A673 (cell line): ENCODE results near the gene DACT2. TPM values are rescaled to one million over a fixed set of nuclear protein-coding genes. Genes with fewer than 3 reads are reported as not detected.

ENCODE experiments used
- BruUV-seq: library from RNA; stranded (reverse); fragments of 400-500 nt; replicated peaks from 2 replicates; lab custom pipeline; 2021; lab: Mats Ljungman, UMichigan
- CTCF ChIA-PET: fragments of 300-600 bp; sonication (Branson Sonifier 250); formaldehyde crosslinking; loops from one replicate; lab custom pipeline; 2022; ENCODE audit warnings: antibody characterized with exemption; lab: Charles Lee
- POLR2A ChIA-PET: fragments of 300-600 bp; sonication (Branson Sonifier 250); formaldehyde crosslinking; loops from one replicate; lab custom pipeline; 2022; ENCODE audit warnings: antibody characterized with exemption; ENCODE audit not compliant: low non-redundant PET; lab: Charles Lee
- DNase-seq: peaks from one replicate; pipeline ENCODE4 v3.0.0-alpha.2; 2015; ENCODE audit warnings: low spot score
- H3K27ac ChIP-seq: fragments of 200-600 bp; sonication (generic); 2 replicates; pipeline ENCODE4 v1.5.1; 2016; ENCODE audit warnings: mixed run types, low read depth, mild to moderate bottlenecking, mixed read lengths, antibody characterized with exemption, low read length; ENCODE audit not compliant: poor library complexity, severe bottlenecking
- H3K27me3 ChIP-seq: fragments of 200-600 bp; sonication (generic); replicated peaks from 2 replicates; pipeline ENCODE4 v1.6.1; 2017; ENCODE audit warnings: mixed run types, low read depth, mild to moderate bottlenecking, mixed read lengths, antibody characterized with exemption, low read length; ENCODE audit not compliant: insufficient read depth, poor library complexity
- H3K36me3 ChIP-seq: fragments of 200-600 bp; sonication (generic); 2 replicates; pipeline ENCODE4 v1.6.1; 2016; ENCODE audit warnings: mixed run types, mild to moderate bottlenecking, mixed read lengths, antibody characterized with exemption, low read length; ENCODE audit not compliant: insufficient read depth, poor library complexity, severe bottlenecking
- H3K4me1 ChIP-seq: fragments of 200-600 bp; sonication (generic); 2 replicates; pipeline ENCODE4 v1.6.1; 2017; ENCODE audit warnings: mixed run types, mild to moderate bottlenecking, mixed read lengths, antibody characterized with exemption, low read length; ENCODE audit not compliant: insufficient read depth, poor library complexity, severe bottlenecking
- H3K4me3 ChIP-seq: fragments of 200-600 bp; sonication (generic); 2 replicates; pipeline ENCODE4 v1.5.1; 2016; ENCODE audit warnings: low read depth, mixed run types, mild to moderate bottlenecking, mixed read lengths, low read length; ENCODE audit not compliant: poor library complexity, severe bottlenecking
- H3K9me3 ChIP-seq: fragments of 200-600 bp; sonication (generic); 2 replicates; pipeline ENCODE4 v1.6.1; 2016; ENCODE audit warnings: mixed run types, low read depth, mild to moderate bottlenecking, mixed read lengths, antibody characterized with exemption, low read length; ENCODE audit not compliant: poor library complexity, severe bottlenecking
- EZH2 ChIP-seq: fragments of 200-600 bp; sonication (generic); IDR thresholded peaks from 2 replicates; pipeline ENCODE4 v1.6.1; 2017; ENCODE audit warnings: borderline replicate concordance, low read depth, mild to moderate bottlenecking, mixed read lengths, antibody characterized with exemption, low read length; ENCODE audit not compliant: poor library complexity, severe bottlenecking
- intact Hi-C: fragments of 100-400 bp; cut with micrococcal nuclease; formaldehyde crosslinking; loops from one replicate; pipeline ENCODE4 v1.10.0; 2022; ENCODE audit not compliant: unreplicated experiment
- total RNA-seq: library from RNA; stranded (reverse); gene quantifications from 2 replicates; pipeline ENCODE4 v1.2.3, GENCODE V29; 2021
- TF ChIP-seq, protein P1 (sequence below): fragments of 300-800, 200-600 bp; sonication (generic); conservative IDR thresholded peaks from 2 replicates; pipeline ENCODE4 v1.5.1; 2017; ENCODE audit warnings: low read depth, mild to moderate bottlenecking, antibody characterized with exemption, low read length, moderate library complexity, mixed read lengths

The DACT2 gene
- total RNA-seq, 1 experiment from 2014 or later: 18.7 TPM

- Histone ChIP-seq H3K36me3 (no peaks in the 10 kb centered on the region), H3K4me3 (no peak overlapping the region), H3K27ac (no peak overlapping the region), H3K9me3 (no peaks in the 10 kb centered on the region), H3K4me1 (no peaks in the 10 kb centered on the region), H3K27me3 (no peaks in the 10 kb centered on the region)
- ChIA-PET CTCF (no interaction called here), POLR2A (no interaction called here)
- TF ChIP-seq EZH2: no peak
- TF ChIP-seq, protein P1, sequence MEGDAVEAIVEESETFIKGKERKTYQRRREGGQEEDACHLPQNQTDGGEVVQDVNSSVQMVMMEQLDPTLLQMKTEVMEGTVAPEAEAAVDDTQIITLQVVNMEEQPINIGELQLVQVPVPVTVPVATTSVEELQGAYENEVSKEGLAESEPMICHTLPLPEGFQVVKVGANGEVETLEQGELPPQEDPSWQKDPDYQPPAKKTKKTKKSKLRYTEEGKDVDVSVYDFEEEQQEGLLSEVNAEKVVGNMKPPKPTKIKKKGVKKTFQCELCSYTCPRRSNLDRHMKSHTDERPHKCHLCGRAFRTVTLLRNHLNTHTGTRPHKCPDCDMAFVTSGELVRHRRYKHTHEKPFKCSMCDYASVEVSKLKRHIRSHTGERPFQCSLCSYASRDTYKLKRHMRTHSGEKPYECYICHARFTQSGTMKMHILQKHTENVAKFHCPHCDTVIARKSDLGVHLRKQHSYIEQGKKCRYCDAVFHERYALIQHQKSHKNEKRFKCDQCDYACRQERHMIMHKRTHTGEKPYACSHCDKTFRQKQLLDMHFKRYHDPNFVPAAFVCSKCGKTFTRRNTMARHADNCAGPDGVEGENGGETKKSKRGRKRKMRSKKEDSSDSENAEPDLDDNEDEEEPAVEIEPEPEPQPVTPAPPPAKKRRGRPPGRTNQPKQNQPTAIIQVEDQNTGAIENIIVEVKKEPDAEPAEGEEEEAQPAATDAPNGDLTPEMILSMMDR: no peak
- DNase-seq: no peak
- intact Hi-C loops: no loop called here
- no TSS peak for BruUV-seq
Observed at GRCh38 chr6:168341280-168341900, 21.8 kb upstream of the DACT2 start.

GRCh38 chr6:168340819-168341218, 21.2 kb upstream of the DACT2 start:
- ChIA-PET POLR2A (no interaction called here), CTCF (no interaction called here)
- no TSS peak for BruUV-seq
- H3K9me3 ChIP-seq: no peaks in the 10 kb centered on the region
- intact Hi-C loops: no loop called here
- DNase-seq: no peak
- TF ChIP-seq, protein P1: no peak
- no peak for TF ChIP-seq EZH2
- no peak overlapping the region for H3K4me3 ChIP-seq
- H3K4me1 ChIP-seq: no peaks in the 10 kb centered on the region
- H3K27ac ChIP-seq: no peak overlapping the region
- no peaks in the 10 kb centered on the region for H3K36me3 ChIP-seq
- no peaks in the 10 kb centered on the region for H3K27me3 ChIP-seq

DNA sequence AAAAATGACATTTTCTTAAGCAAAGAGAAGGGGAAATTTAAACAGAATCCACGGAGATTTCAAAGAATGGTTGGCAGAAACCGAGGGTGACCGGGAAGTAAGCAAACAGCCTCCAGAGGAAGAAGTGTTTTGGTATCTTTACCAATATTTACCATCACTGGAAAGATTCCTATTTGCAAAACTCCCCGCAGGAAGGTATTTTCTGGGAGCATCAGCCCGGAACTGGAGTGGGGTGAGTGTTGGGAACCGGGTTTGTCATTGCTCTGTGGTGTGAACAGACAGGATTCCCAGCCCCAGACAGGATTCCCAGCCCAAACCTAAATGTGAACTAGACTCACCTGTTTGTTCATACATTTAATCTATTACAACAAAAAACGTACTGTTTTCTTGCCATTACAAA, 19.2 kb upstream of the DACT2 start:
- Histone ChIP-seq H3K9me3 (no peaks in the 10 kb centered on the region), H3K36me3 (no peaks in the 10 kb centered on the region), H3K4me3 (no peak overlapping the region), H3K27me3 (no peaks in the 10 kb centered on the region), H3K4me1 (no peaks in the 10 kb centered on the region), H3K27ac (no peak overlapping the region)
- intact Hi-C loops: no loop called here
- no TSS peak for BruUV-seq
- DNase-seq: no peak
- no peak for TF ChIP-seq EZH2
- TF ChIP-seq, protein P1: no peak
- ChIA-PET POLR2A (no interaction called here), CTCF (no interaction called here)
